Measurements from ENCODE around the gene TPGS2.

The TPGS2 gene

GRCh38 chr18:36745219-36745975 lies 83.4 kb downstream of the TPGS2 start:
- no peak for TF ChIP-seq CTCF (IDR thresholded peaks at IDR 0.05; ENCODE audit: low read depth, low read length, missing control alignments)
- DNase-seq (ENCODE audit: low read depth), result no peak

GRCh38 chr18:36744261-36744876 lies 84.4 kb downstream of the TPGS2 start:
- H3K4me3 ChIP-seq (ENCODE audit: low read depth, low read length), result no peak overlapping the region
- DNase-seq (ENCODE audit: low read depth), result no peak
- no peak for TF ChIP-seq CTCF (IDR thresholded peaks at IDR 0.05; ENCODE audit: low read depth, low read length, missing control alignments)

More at GRCh38 chr18:36745219-36745975, 83.4 kb downstream of the TPGS2 start:
- no peak overlapping the region for H3K4me3 ChIP-seq (ENCODE audit: low read depth, low read length)

All from GM12864 (cell line).